Suppressor macrophage (primary cell): ENCODE measurements around the gene COL9A2.

Source experiments
- DNase-seq, 4 experiments: peaks; one replicate each; pipeline ENCODE4 v3.0.0-alpha.2; 2020 to 2022

The COL9A2 gene

GRCh38 chr1:40257313-40257687, 59.8 kb downstream of the COL9A2 start:
- DNase-seq = peak in 1 of 4 experiments; percentile 38

- DNase-seq = peak in 1 of 4 experiments; percentile 7
Observed at GRCh38 chr1:40256401-40257084, 60.5 kb downstream of the COL9A2 start.

- DNase-seq = no peak
Observed at GRCh38 chr1:40255231-40255630, 61.9 kb downstream of the COL9A2 start.

DNA sequence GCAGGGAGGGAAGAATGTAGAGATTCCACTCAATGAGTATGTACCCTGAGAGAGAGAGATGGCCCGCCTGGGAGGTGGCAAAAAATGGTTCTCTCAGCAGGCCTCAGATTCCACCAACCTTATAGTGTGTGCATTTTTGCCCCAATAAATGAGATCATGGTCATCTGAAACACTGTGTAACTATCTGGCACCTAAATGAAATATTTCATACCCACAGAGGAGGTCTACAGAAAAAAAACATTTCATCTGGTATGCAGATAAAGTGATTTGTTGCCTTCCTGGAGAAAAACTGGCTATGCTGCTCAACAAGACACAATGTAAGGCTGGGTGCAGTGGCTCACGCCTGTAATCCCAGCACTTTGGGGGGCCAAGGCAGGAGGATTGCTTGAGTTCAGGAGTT, 64.5 kb downstream of the COL9A2 start:
- no peak for DNase-seq

- DNase-seq = peak in 1 of 4 experiments; percentile 9
Observed at GRCh38 chr1:40251456-40251855, 65.6 kb downstream of the COL9A2 start.
